ENCODE data around the gene TLX2. TPM values are rescaled to one million over a fixed set of nuclear protein-coding genes. Genes with fewer than 3 reads are reported as not detected.

TLX2 gene
- total RNA-seq, 2 donors from 2014 or later: not detected

- TF ChIP-seq CTCF (IDR thresholded peaks at IDR 0.05): no peak
- Histone ChIP-seq H3K4me3 (peak overlapping the region; percentile 3 to 44), H3K27me3 (peaks cover 42 to 64% of the 10 kb centered on the region in 2 donors), H3K4me1 (peaks cover 0 to 31% of the 10 kb centered on the region in 2 donors), H3K9me3 (no peaks in the 10 kb centered on the region), H3K36me3 (no peaks in the 10 kb centered on the region), H3K27ac (no peak overlapping the region)
- DNase-seq (ENCODE audit: low spot score): no peak
These were observed 1.9 kb downstream of the TLX2 start for GRCh38 chr2:74515981-74516633.

GRCh38 chr2:74516650-74517049, 2.4 kb downstream of the TLX2 start:
- Histone ChIP-seq H3K36me3 (no peaks in the 10 kb centered on the region), H3K27ac (no peak overlapping the region), H3K27me3 (peaks cover 42 to 63% of the 10 kb centered on the region in 2 donors), H3K4me3 (peak overlapping the region in 1 of 2 donors; percentile 44), H3K4me1 (peaks cover 0 to 31% of the 10 kb centered on the region in 2 donors), H3K9me3 (no peaks in the 10 kb centered on the region)
- DNase-seq (ENCODE audit: low spot score): no peak
- TF ChIP-seq CTCF (IDR thresholded peaks at IDR 0.05): no peak

- Histone ChIP-seq H3K27me3 (peaks cover 4 to 8% of the 10 kb centered on the region in 2 donors), H3K4me3 (no peak overlapping the region), H3K4me1 (no peaks in the 10 kb centered on the region), H3K27ac (no peak overlapping the region), H3K36me3 (peaks cover 15% of the 10 kb centered on the region), H3K9me3 (no peaks in the 10 kb centered on the region)
- no peak for DNase-seq (ENCODE audit: low spot score)
- no peak for TF ChIP-seq CTCF (IDR thresholded peaks at IDR 0.05)
These were observed 8.3 kb downstream of the TLX2 start for GRCh38 chr2:74522516-74522915.

GRCh38 chr2:74524005-74524404, 9.8 kb downstream of the TLX2 start:
- peaks cover 22% of the 10 kb centered on the region for H3K36me3 ChIP-seq
- H3K27me3 ChIP-seq: peaks cover 0 to 4% of the 10 kb centered on the region in 2 donors
- H3K27ac ChIP-seq: no peak overlapping the region
- TF ChIP-seq CTCF (IDR thresholded peaks at IDR 0.05): no peak
- no peak for DNase-seq (ENCODE audit: low spot score)
- no peaks in the 10 kb centered on the region for H3K9me3 ChIP-seq
- H3K4me1 ChIP-seq: peaks cover 0 to 14% of the 10 kb centered on the region in 2 donors
- no peak overlapping the region for H3K4me3 ChIP-seq

GRCh38 chr2:74524955-74525716, 10.9 kb downstream of the TLX2 start:
- Histone ChIP-seq H3K27me3 (no peaks in the 10 kb centered on the region), H3K27ac (no peak overlapping the region), H3K36me3 (peaks cover 22% of the 10 kb centered on the region), H3K4me1 (peaks cover 0 to 15% of the 10 kb centered on the region in 2 donors), H3K9me3 (no peaks in the 10 kb centered on the region), H3K4me3 (no peak overlapping the region)
- no peak for TF ChIP-seq CTCF (IDR thresholded peaks at IDR 0.05)
- DNase-seq (ENCODE audit: low spot score): no peak
